Subcutaneous abdominal adipose tissue (tissue), 5 donors: Measurements from ENCODE around the gene ABCA13.

Source experiments
- H3K27ac ChIP-seq: one replicate; pipeline ENCODE4 v1.7.0; 2013; ENCODE audit warnings: low read depth, mild to moderate bottlenecking, inconsistent platforms, low read length, moderate library complexity
- H3K27me3 ChIP-seq, 5 donors: one replicate each; pipeline ENCODE4 v1.7.0; 2013; ENCODE audit warnings: low read length in 5 of 5, inconsistent platforms in 1 of 5; ENCODE audit not compliant: control insufficient read depth in 5 of 5, insufficient read depth in 4 of 5
- H3K36me3 ChIP-seq, 5 donors: one replicate each; pipeline ENCODE4 v1.7.0; 2013; ENCODE audit warnings: low read length in 5 of 5; ENCODE audit not compliant: control insufficient read depth in 5 of 5, insufficient read depth in 5 of 5
- H3K4me1 ChIP-seq, 5 donors: one replicate each; pipeline ENCODE4 v1.7.0; 2013; ENCODE audit warnings: low read length in 5 of 5, mild to moderate bottlenecking in 3 of 5, moderate library complexity in 1 of 5; ENCODE audit not compliant: control insufficient read depth in 5 of 5, insufficient read depth in 5 of 5
- H3K4me3 ChIP-seq, 5 donors: one replicate each; pipeline ENCODE4 v1.7.0; 2013; ENCODE audit warnings: low read length in 5 of 5, low read depth in 1 of 5
- H3K9ac ChIP-seq, 5 donors: one replicate each; pipeline ENCODE4 v1.7.0; 2013; ENCODE audit warnings: low read length in 5 of 5, mild to moderate bottlenecking in 4 of 5, moderate library complexity in 3 of 5
- H3K9me3 ChIP-seq, 5 donors: one replicate each; pipeline ENCODE4 v1.7.0; 2013; ENCODE audit warnings: low read length in 5 of 5; ENCODE audit not compliant: control insufficient read depth in 5 of 5
- donor health status: healthy.
- donor health status: healthy.
- donor health status: healthy.
- donor health status: healthy.
- donor health status: healthy.

Gene ABCA13

GRCh38 chr7:48307041-48307714 lies 135.9 kb downstream of the ABCA13 start:
- no peaks in the 10 kb centered on the region for H3K36me3 ChIP-seq
- H3K9ac ChIP-seq: no peak overlapping the region
- peaks cover 0 to 2% (median 0%) of the 10 kb centered on the region in 5 donors for H3K27me3 ChIP-seq
- no peaks in the 10 kb centered on the region for H3K4me1 ChIP-seq
- H3K4me3 ChIP-seq: no peak overlapping the region
- no peaks in the 10 kb centered on the region for H3K9me3 ChIP-seq
- H3K27ac ChIP-seq: no peak overlapping the region

- no peaks in the 10 kb centered on the region for H3K36me3 ChIP-seq
- no peaks in the 10 kb centered on the region for H3K4me1 ChIP-seq
- no peak overlapping the region for H3K9ac ChIP-seq
- no peaks in the 10 kb centered on the region for H3K9me3 ChIP-seq
- H3K27me3 ChIP-seq: peaks cover 0 to under 1% (median 0%) of the 10 kb centered on the region in 5 donors
- no peak overlapping the region for H3K27ac ChIP-seq
- no peak overlapping the region for H3K4me3 ChIP-seq
Observed at GRCh38 chr7:48309720-48310119, 138.5 kb downstream of the ABCA13 start.

- Histone ChIP-seq H3K9ac (no peak overlapping the region), H3K36me3 (no peaks in the 10 kb centered on the region), H3K27ac (no peak overlapping the region)
Observed at GRCh38 chr7:48311464-48312100, 140.3 kb downstream of the ABCA13 start.

GRCh38 chr7:48312151-48312550 lies 140.9 kb downstream of the ABCA13 start:
- no peaks in the 10 kb centered on the region for H3K9me3 ChIP-seq
- no peak overlapping the region for H3K4me3 ChIP-seq
- H3K9ac ChIP-seq: no peak overlapping the region
- H3K27me3 ChIP-seq: no peaks in the 10 kb centered on the region
- no peak overlapping the region for H3K27ac ChIP-seq
- no peaks in the 10 kb centered on the region for H3K36me3 ChIP-seq
- no peaks in the 10 kb centered on the region for H3K4me1 ChIP-seq

More at GRCh38 chr7:48311464-48312100, 140.3 kb downstream of the ABCA13 start:
- Histone ChIP-seq H3K27me3 (no peaks in the 10 kb centered on the region), H3K9me3 (no peaks in the 10 kb centered on the region), H3K4me1 (no peaks in the 10 kb centered on the region), H3K4me3 (no peak overlapping the region)

GRCh38 chr7:48316768-48317167 lies 145.5 kb downstream of the ABCA13 start:
- no peaks in the 10 kb centered on the region for H3K9me3 ChIP-seq
- H3K27me3 ChIP-seq: no peaks in the 10 kb centered on the region
- no peak overlapping the region for H3K27ac ChIP-seq
- no peaks in the 10 kb centered on the region for H3K4me1 ChIP-seq
- H3K4me3 ChIP-seq: no peak overlapping the region
- no peaks in the 10 kb centered on the region for H3K36me3 ChIP-seq
- H3K9ac ChIP-seq: no peak overlapping the region

- Histone ChIP-seq H3K27me3 (no peaks in the 10 kb centered on the region), H3K4me1 (no peaks in the 10 kb centered on the region), H3K27ac (no peak overlapping the region), H3K9ac (no peak overlapping the region), H3K36me3 (no peaks in the 10 kb centered on the region), H3K9me3 (no peaks in the 10 kb centered on the region), H3K4me3 (no peak overlapping the region)
Observed at GRCh38 chr7:48317360-48317759, 146.1 kb downstream of the ABCA13 start.

- Histone ChIP-seq H3K4me3 (no peak overlapping the region), H3K27ac (no peak overlapping the region), H3K4me1 (no peaks in the 10 kb centered on the region), H3K36me3 (no peaks in the 10 kb centered on the region), H3K9ac (no peak overlapping the region), H3K9me3 (peaks cover 15 to 23% (median 16%) of the 10 kb centered on the region in 5 donors), H3K27me3 (no peaks in the 10 kb centered on the region)
Observed at GRCh38 chr7:48321319-48322010, 150.2 kb downstream of the ABCA13 start.

- Histone ChIP-seq H3K4me3 (no peak overlapping the region), H3K27ac (no peak overlapping the region), H3K4me1 (no peaks in the 10 kb centered on the region), H3K9ac (no peak overlapping the region), H3K9me3 (no peaks in the 10 kb centered on the region), H3K36me3 (no peaks in the 10 kb centered on the region), H3K27me3 (no peaks in the 10 kb centered on the region)
Observed at GRCh38 chr7:48337012-48337621, 165.9 kb downstream of the ABCA13 start.

- H3K4me3 ChIP-seq: no peak overlapping the region
- no peaks in the 10 kb centered on the region for H3K9me3 ChIP-seq
- H3K9ac ChIP-seq: no peak overlapping the region
- no peaks in the 10 kb centered on the region for H3K4me1 ChIP-seq
- H3K27me3 ChIP-seq: no peaks in the 10 kb centered on the region
- no peak overlapping the region for H3K27ac ChIP-seq
- no peaks in the 10 kb centered on the region for H3K36me3 ChIP-seq
Observed at GRCh38 chr7:48337781-48338180, 166.5 kb downstream of the ABCA13 start.
